PFSK-1 (cell line): ENCODE results near the gene HPCAL1.

Experiments
- FOXP2 ChIP-seq: optimal IDR thresholded peaks from 2 replicates; pipeline ENCODE3; 2011; ENCODE audit warnings: borderline replicate concordance, control low read depth, inconsistent platforms; ENCODE audit not compliant: insufficient read depth; ENCODE audit errors: extremely low read length, extremely low read depth
- POLR2AphosphoS5 ChIP-seq: IDR thresholded peaks from 2 replicates; pipeline ENCODE4 v1.6.1; 2012; ENCODE audit warnings: low read depth, mild to moderate bottlenecking, control low read depth, low read length, moderate library complexity
- REST ChIP-seq, 2 experiments: IDR thresholded peaks; 2 replicates each; pipeline versions ENCODE4 v1.6.1 to v1.8.0; 2011 to 2012; ENCODE audit warnings: low read depth in 2 of 2, low read length in 2 of 2, control low read depth in 1 of 2, inconsistent platforms in 1 of 2, mild to moderate bottlenecking in 1 of 2, moderate library complexity in 1 of 2; ENCODE audit not compliant: insufficient read depth in 1 of 2
- SIN3A ChIP-seq: IDR thresholded peaks from 2 replicates; pipeline ENCODE4 v1.6.1; 2012; ENCODE audit warnings: mild to moderate bottlenecking, low read length, moderate library complexity, borderline replicate concordance; ENCODE audit not compliant: insufficient read depth
- TAF1 ChIP-seq: IDR thresholded peaks from 2 replicates; pipeline ENCODE4 v1.6.1; 2012; ENCODE audit warnings: low read length, control low read depth, borderline replicate concordance; ENCODE audit not compliant: insufficient read depth

The HPCAL1 gene

DNA sequence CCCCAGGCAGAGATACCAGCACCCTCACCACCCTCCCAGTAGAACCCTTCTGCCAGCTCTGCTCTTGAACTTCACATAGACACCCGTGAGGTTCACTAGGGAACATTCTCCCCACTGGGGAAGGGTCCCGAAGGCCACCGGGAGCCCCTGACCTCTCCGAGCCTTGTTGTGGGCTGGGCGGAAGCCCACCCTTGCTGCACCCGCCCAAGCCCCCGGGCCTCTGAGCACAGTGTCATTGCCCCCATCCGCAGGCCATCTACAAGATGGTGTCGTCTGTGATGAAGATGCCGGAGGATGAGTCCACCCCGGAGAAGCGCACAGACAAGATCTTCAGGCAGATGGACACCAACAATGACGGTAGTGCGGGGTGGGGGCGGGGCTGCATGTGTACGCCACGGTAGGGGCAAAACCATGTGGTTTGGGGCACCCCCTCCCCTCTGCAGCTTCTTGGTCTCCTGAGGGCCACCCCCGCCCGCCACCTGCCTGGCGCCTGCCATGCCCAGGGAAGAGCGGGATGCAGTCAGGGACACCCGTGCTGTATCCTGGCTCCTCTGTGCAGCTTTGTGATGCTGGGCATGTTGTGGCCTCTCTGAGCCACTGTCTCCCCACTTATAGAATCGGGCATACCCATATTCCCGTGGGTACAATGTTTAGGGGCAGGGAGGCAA is 120.2 kb downstream of the HPCAL1 start:
- no peak for TF ChIP-seq FOXP2
- no peak for TF ChIP-seq SIN3A
- TF ChIP-seq TAF1: no peak
- TF ChIP-seq POLR2AphosphoS5: no peak
- TF ChIP-seq REST (IDR thresholded peaks at IDR 0.05; ENCODE audit: insufficient read depth in 1 of 2, low read depth in 2 of 2, low read length in 2 of 2): no peak

DNA sequence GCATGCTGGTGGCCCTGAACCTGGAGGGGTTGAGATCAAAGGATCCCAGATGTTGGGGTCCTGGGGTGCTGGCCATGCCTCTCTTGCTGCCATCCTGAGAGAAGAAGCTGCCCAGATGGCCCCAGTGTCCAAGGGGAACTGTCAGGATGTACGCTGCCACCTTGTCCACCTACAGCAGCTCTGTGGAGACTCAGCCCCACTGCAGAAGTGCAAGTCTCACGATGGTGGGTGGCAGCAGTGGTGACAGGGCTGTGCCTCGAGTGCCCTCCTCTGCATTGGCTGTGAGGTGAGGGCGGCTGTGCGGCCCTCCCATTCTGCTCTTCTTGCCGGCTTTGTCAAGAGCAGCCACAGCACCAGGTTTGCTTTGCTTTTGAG is 120.7 kb downstream of the HPCAL1 start:
- TF ChIP-seq FOXP2 (no peak), POLR2AphosphoS5 (no peak), REST (IDR thresholded peaks at IDR 0.05; ENCODE audit: insufficient read depth in 1 of 2, low read depth in 2 of 2, low read length in 2 of 2) (no peak), TAF1 (no peak), SIN3A (no peak)

DNA sequence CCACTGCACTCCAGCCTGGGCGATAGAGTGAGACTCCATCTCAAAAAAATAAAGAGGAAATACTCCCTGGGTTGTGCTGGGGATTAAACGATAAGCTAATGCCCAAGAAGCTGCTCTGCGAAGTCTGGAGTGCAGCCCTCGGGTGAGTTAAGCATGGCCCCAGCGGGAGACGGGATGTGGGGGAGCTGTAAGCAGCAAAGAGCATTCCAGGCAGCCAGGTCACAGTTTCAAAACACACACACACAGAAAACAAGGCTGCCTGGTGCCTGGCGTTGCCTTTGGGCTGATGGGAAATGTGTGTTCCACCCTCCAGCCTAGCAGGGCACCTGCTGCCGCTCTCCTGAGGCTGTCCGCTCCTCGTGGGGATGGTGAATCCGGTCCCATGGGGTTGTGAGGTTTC is 121.3 kb downstream of the HPCAL1 start:
- no peak for TF ChIP-seq TAF1
- no peak for TF ChIP-seq FOXP2
- TF ChIP-seq REST (IDR thresholded peaks at IDR 0.05; ENCODE audit: insufficient read depth in 1 of 2, low read depth in 2 of 2, low read length in 2 of 2): no peak
- TF ChIP-seq POLR2AphosphoS5: no peak
- TF ChIP-seq SIN3A: no peak

- TF ChIP-seq SIN3A (no peak), FOXP2 (no peak), POLR2AphosphoS5 (no peak), REST (IDR thresholded peaks at IDR 0.05; ENCODE audit: insufficient read depth in 1 of 2, low read depth in 2 of 2, low read length in 2 of 2) (no peak), TAF1 (no peak)
Measured at GRCh38 chr2:10424916-10425505, 122.3 kb downstream of the HPCAL1 start.

- no peak for TF ChIP-seq SIN3A
- no peak for TF ChIP-seq REST (IDR thresholded peaks at IDR 0.05; ENCODE audit: insufficient read depth in 1 of 2, low read depth in 2 of 2, low read length in 2 of 2)
Measured at GRCh38 chr2:10425699-10426098, 123.0 kb downstream of the HPCAL1 start.
